HepG2 (cell line): Measurements from ENCODE around the gene ILRUN.

Experiments used
- ARID2 ChIP-seq: sonication (generic); formaldehyde crosslinking; IDR thresholded peaks from 2 replicates; pipeline ENCODE4 v1.8.1; 2022; ENCODE audit warnings: mild to moderate bottlenecking, missing genetic modification reagents, borderline replicate concordance
- CEBPB ChIP-seq: IDR thresholded peaks from 2 replicates; pipeline ENCODE4 v1.6.1; 2011; ENCODE audit warnings: low read depth, low read length, improper control_type of control experiment, borderline replicate concordance
- CTCF ChIP-seq: sonication (generic); formaldehyde crosslinking; IDR thresholded peaks from 2 replicates; pipeline ENCODE4 v1.5.0; 2020; ENCODE audit warnings: mild to moderate bottlenecking, missing genetic modification reagents, moderate library complexity
- HDAC2 ChIP-seq: sonication (generic); formaldehyde crosslinking; IDR thresholded peaks from 2 replicates; pipeline ENCODE4 v1.4.0; 2020; ENCODE audit warnings: missing genetic modification reagents
- MAFG ChIP-seq: sonication (generic); formaldehyde crosslinking; IDR thresholded peaks from 2 replicates; pipeline ENCODE4 v1.5.1; 2020; ENCODE audit warnings: mild to moderate bottlenecking, missing genetic modification reagents
- NR2F6 ChIP-seq, 2 experiments: IDR thresholded peaks; 2 replicates each; pipeline ENCODE4 v1.6.1; 2016; ENCODE audit warnings: antibody characterized with exemption in 1 of 2, mild to moderate bottlenecking in 1 of 2
- SRSF1 ChIP-seq: fragments of 200-400 bp; formaldehyde crosslinking; optimal IDR thresholded peaks from 2 replicates; pipeline ENCODE3; 2017; ENCODE audit warnings: mild to moderate bottlenecking, low read depth, low read length, moderate library complexity
- TCF7L2 ChIP-seq: IDR thresholded peaks from 2 replicates; pipeline ENCODE4 v1.6.1; 2011; ENCODE audit warnings: mild to moderate bottlenecking, low read depth, low read length, moderate library complexity
- THAP9 ChIP-seq: sonication (generic); formaldehyde crosslinking; IDR thresholded peaks from 2 replicates; pipeline ENCODE4; 2020; ENCODE audit warnings: missing genetic modification reagents, mild to moderate bottlenecking, borderline replicate concordance
- ZNF564 ChIP-seq: sonication (generic); formaldehyde crosslinking; IDR thresholded peaks from 2 replicates; pipeline ENCODE4 v1.8.1; 2023; ENCODE audit warnings: mild to moderate bottlenecking, missing genetic modification reagents
- ZNF629 ChIP-seq: sonication (generic); formaldehyde crosslinking; conservative IDR thresholded peaks from 2 replicates; pipeline ENCODE4 v1.5.0; 2020; ENCODE audit warnings: missing genetic modification reagents
- ZNF674 ChIP-seq: sonication (generic); formaldehyde crosslinking; IDR thresholded peaks from 2 replicates; pipeline ENCODE4 v1.5.0; 2020; ENCODE audit warnings: low read depth, mild to moderate bottlenecking, missing genetic modification reagents
- ZNF766 ChIP-seq: sonication (generic); formaldehyde crosslinking; IDR thresholded peaks from 2 replicates; pipeline ENCODE4 v1.5.0; 2020; ENCODE audit warnings: missing genetic modification reagents, borderline replicate concordance
- ZSCAN5A ChIP-seq: sonication (generic); formaldehyde crosslinking; IDR thresholded peaks from 2 replicates; pipeline ENCODE4 v1.8.0; 2022; ENCODE audit warnings: mild to moderate bottlenecking, missing genetic modification reagents, borderline replicate concordance

- TF ChIP-seq THAP9 (no peak), ARID2 (CRISPR knock-in tag) (no peak), CTCF (no peak), ZNF629 (CRISPR knock-in tag) (no peak), ZNF564 (no peak), TCF7L2 (no peak), ZNF674 (CRISPR knock-in tag) (no peak), ZSCAN5A (no peak), MAFG (CRISPR knock-in tag) (no peak), SRSF1 (no peak), NR2F6 (IDR thresholded peaks at IDR 0.05) (no peak), NR2F6 (CRISPR knock-in tag; IDR thresholded peaks at IDR 0.05) (no peak), CEBPB (no peak), HDAC2 (no peak), ZNF766 (no peak)
These were observed 808 bp downstream of the ILRUN start for GRCh38 chr6:34695729-34696188.
